HG02571 (cell line): ENCODE measurements around the gene OR7C1.
"Not testable (repeated sequence)": the region's sequence is repeated elsewhere in the genome, so short reads cannot be mapped to it uniquely, and the experiment has no call there.

ENCODE experiments used
- ATAC-seq: cut with Tn5 transposase; IDR thresholded peaks from one replicate; pipeline ENCODE4 v1.9.1; 2021; ENCODE audit warnings: mild to moderate bottlenecking, moderate library complexity; ENCODE audit not compliant: unreplicated experiment

The OR7C1 gene

DNA sequence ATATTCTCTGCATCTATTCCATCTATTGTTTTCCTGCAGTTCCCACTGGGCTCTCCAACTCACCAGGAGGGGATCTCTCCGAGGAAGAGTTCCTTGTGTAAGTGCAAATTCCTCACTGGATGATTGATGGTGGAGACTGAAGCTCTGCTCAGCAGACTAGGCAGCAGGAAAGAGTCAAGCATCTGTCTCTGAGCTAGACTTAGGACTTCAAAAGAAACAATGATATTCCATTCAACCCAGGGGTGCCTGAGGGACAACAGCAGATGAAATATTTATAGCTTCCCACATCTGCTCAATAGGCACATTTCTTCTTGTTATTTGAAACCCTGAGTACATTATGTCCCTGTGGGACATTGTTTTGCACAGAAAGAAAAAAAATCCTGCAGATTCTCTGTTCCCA lies at the start of gene OR7C1, which contains the start of gene OR7A5:
Gene OR7C1, minus strand, starts transcription at position 175 of the 400 bp plus-strand sequence. CDS start 35,049 bp downstream, outside the sequence.
Gene OR7A5, minus strand, starts transcription at position 175 of the 400 bp plus-strand sequence. CDS start 6,944 bp downstream, outside the sequence.
- no peak for ATAC-seq

GRCh38 chr19:14871619-14872230 lies 36.7 kb upstream of the OR7C1 start:
- ATAC-seq, result no peak

GRCh38 chr19:14868497-14868896 lies 33.5 kb upstream of the OR7C1 start:
- no peak for ATAC-seq

- no peak for ATAC-seq
Observed at GRCh38 chr19:14848822-14849221, 13.8 kb upstream of the OR7C1 start, which contains the start of gene OR7A10. OR7A10 (minus strand) TSS chr19:14848922; CDS start chr19:14841877, 7,045 bp downstream.

- ATAC-seq, result no peak
Observed at GRCh38 chr19:14843578-14843977, 8.6 kb upstream of the OR7C1 start.

DNA sequence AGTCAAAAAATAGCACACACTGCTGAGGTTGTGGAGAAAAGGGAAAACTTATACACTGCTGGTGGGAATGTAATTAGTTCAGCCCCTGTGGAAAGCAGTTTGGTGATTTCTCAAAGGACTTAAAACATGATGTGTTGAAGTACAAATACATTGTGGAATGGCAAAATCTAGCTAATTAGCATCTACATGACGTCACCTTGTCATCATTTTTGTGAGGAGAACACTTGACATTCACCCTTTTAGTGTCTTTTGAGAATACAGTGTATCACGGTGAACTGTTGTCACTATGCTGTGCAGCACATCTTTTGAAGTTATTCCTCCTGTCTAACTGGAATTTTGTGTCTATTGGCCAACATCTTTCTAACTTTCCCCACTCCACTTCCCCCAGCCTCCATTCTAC lies 8.2 kb upstream of the OR7C1 start:
- no peak for ATAC-seq

DNA sequence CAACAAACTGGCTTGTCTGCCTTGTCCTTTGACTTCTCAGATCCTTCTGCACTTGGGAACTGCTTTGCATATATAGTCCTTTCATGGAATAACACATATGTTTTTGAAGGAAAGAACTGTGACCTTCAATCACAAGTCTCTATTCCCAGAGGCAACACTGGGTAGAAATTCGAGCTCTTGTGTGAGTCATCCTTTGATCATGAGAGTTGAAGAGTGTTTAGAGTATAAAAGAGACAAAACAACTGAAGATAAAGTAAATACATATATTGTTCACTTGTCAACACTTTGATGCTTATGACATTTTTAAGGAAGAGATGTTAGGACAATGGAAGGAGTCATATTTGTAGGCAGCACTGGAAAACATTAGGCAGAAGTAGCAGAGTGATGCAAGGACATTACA lies 5.2 kb upstream of the OR7C1 start:
- ATAC-seq, result no peak

- no peak for ATAC-seq
Observed at GRCh38 chr19:14837391-14837790, 2.4 kb upstream of the OR7C1 start.

DNA sequence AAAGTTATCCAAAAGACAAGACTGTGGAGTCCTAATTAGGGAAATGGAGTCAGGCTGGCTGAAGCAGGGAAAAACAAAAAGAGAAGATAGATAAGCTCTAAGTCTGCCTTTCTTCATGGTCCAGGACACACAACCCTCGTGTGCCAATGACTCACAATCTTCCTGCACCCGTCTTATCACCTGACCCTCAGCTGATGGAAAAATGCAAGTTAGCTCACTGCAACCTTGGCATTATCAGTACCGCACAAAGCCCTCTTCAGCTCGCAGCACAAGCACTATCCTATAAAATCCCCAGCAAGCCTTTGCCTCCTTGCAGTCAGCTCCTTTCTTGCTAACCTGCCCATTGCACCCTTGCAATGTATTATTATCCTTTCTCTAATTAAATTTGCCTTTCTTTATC lies 4.3 kb downstream of the OR7C1 start:
- no peak for ATAC-seq

DNA sequence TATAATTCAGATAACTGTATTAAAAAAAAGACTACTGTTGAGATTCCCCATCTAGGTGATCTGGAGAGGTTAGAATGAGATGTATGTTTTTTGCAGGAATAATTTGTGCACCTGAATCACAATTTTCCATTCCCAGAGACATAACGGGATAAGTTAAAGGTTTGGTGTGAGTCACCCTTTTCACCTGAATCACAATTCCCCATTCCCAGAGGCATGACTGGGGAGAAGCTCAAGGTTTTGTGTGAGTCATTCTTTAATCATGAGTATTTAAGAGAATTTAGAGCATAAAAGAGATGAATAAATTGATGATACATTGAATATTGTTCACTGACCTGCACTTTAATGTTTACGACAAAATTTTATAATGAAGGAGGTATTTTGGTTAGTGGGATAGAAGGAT lies 9.0 kb downstream of the OR7C1 start:
- ATAC-seq, result no peak

GRCh38 chr19:14821937-14822336 lies 13.0 kb downstream of the OR7C1 start:
- ATAC-seq, result no peak

DNA sequence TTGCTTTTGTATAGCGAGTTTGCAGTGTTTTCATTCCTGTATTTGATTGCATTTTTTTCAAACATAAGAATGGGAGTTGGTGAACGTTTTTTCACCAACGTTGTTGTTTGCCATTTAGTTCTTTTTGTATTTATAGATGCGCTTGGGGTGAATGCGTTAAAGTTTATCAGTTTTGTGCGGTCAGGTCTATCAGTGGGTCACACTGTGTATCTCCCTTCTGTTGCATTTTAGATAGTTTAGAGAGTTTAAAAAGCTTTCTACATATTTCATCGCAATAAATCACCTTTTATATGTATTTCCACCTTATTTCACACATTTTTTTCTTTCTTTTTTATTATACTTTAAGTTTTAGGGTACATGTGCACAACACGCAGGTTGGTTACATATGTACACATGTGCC lies 16.4 kb downstream of the OR7C1 start:
- ATAC-seq, result no peak

GRCh38 chr19:14817052-14817451 lies 17.9 kb downstream of the OR7C1 start:
- no peak for ATAC-seq

DNA sequence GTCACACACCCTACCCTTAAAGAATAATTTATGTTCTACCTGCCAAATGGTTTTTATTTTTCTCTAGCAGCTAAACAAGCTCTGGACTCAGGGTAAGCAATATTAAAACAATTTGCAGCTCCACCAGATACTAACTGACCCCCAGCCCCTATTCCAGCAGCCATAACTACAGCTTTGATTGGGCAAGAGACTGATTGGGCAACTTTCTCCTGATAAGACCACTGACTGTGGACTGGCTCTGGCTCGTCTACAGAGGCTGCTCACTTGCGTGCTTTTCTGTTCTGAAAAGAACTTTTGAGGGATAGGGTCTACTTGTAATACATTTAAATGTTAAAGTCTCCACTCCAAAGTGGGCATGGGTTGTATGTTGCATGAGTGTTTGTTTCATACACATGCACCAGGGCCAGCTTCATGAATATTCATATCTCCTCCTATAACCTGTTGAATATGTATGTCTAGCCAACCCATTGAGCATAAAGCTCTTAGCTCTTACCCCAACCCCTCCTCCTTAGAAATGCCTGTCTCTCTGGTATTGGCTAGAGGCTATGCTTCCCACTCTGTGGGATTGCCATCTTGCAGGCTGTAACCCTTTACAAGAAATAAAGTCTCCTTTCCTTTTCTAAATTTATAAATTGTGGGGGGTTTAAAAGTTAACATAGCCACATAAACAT lies 19.9 kb downstream of the OR7C1 start:
- no peak for ATAC-seq

- no peak for ATAC-seq
Observed at GRCh38 chr19:14809272-14810057, 25.5 kb downstream of the OR7C1 start.

DNA sequence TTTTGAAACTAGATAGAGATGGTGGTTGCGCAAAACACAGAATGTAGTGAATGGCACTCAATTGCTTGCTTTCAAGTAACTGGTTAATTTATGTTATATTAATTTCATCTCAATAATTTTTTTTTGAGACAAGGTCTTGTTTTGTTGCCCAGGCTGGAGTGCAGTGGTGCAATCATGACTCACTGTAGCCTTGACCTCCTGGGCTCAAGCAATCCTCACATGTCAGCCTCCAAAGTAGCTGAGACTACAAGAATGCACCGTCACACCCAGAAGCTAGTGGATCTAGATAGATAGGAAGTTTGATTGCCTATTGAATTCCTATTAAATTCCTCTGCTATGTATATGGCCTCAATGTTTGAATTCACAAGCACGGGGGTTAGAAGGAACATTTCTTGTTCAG lies 30.2 kb downstream of the OR7C1 start:
- no peak for ATAC-seq

GRCh38 chr19:14798760-14799159 lies 36.2 kb downstream of the OR7C1 start:
- ATAC-seq, result no peak

GRCh38 chr19:14796021-14796420 lies 39.0 kb downstream of the OR7C1 start:
- ATAC-seq, result no peak

DNA sequence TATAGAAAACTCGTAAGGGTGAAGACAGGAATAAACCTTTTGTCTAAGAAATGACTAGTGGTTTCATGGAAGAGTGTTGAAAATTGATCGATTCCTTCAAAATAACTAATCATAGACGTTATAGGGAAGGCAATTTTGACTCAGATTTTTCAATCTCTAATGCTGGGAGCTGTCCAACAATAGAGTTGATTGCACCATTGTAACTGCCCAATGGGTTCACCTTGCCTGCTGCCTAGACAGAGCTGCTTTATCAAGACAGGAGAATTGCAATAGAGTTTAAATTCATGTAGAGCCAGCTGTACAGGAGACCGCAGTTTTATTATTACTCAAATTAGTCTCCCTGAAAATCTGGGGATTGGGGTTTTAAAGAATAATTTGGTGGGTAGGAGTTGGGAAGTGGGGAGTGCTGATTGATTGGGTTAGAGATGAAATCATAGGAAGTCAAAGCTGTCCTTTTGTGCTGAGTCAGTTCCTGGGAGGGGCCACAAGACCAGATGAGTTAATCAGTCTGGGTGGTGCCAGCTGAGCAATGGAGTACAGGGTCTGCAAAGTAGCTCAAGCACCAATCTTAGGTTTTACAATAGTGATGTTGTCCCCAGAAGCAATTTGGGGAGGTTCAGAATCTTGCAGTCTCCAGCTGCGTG lies 39.8 kb downstream of the OR7C1 start:
- no peak for ATAC-seq

- ATAC-seq, result not testable (repeated sequence)
Observed at GRCh38 chr19:14792250-14792649, 42.7 kb downstream of the OR7C1 start.

GRCh38 chr19:14786421-14786851 lies 48.5 kb downstream of the OR7C1 start:
- ATAC-seq, result no peak
